ENCODE data around the gene SNIP1.

DNA sequence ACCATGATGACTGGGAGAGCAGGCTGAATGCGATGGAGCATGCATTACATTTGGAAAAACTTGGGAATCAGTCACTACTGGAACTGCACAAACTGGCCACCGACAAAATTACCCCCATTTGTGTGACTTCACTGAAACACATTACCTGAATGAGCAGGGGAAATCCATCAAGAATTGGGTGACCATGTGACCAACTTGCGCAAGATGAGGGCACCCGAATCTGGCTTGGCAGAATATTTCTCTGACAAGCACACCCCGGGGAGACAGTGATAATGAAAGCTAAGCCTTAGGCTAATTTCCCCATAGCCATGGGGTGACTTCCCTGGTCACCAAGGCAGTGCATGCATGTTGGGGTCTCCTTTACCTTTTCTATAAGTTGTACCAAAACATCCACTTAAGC lies 9.1 kb downstream of the SNIP1 start:
- TF ChIP-seq POLR2A (IDR thresholded peaks at IDR 0.05; ENCODE audit: extremely low read depth, insufficient read length) = no peak
- TF ChIP-seq, protein P1, sequence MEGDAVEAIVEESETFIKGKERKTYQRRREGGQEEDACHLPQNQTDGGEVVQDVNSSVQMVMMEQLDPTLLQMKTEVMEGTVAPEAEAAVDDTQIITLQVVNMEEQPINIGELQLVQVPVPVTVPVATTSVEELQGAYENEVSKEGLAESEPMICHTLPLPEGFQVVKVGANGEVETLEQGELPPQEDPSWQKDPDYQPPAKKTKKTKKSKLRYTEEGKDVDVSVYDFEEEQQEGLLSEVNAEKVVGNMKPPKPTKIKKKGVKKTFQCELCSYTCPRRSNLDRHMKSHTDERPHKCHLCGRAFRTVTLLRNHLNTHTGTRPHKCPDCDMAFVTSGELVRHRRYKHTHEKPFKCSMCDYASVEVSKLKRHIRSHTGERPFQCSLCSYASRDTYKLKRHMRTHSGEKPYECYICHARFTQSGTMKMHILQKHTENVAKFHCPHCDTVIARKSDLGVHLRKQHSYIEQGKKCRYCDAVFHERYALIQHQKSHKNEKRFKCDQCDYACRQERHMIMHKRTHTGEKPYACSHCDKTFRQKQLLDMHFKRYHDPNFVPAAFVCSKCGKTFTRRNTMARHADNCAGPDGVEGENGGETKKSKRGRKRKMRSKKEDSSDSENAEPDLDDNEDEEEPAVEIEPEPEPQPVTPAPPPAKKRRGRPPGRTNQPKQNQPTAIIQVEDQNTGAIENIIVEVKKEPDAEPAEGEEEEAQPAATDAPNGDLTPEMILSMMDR (IDR thresholded peaks at IDR 0.05; ENCODE audit: low read depth, low read length) = no peak
